Measurements from ENCODE around the gene LYRM9. TPM values are rescaled to one million over a fixed set of nuclear protein-coding genes. Genes with fewer than 3 reads are reported as not detected.
A peak's percentile ranks its signal among the peaks of the same experiment; 100 is the strongest.

The LYRM9 gene
- polyA plus RNA-seq, 3 donors = 5.9 to 7.6 (median 6.3) TPM

GRCh38 chr17:27940503-27941428 is 47.6 kb upstream of the LYRM9 start:
- Mint-ChIP-seq H3K4me1 (peaks cover 2% of the 10 kb centered on the region), H3K4me3 (no peak overlapping the region), H3K27ac (peak overlapping the region in 1 of 7 donors; percentile 49), H3K9me3 (peaks cover 0 to 3% (median 1%) of the 10 kb centered on the region in 7 donors), H3K36me3 (no peaks in the 10 kb centered on the region), H3K27me3 (ENCODE audit: low read depth in 3 of 3) (peaks cover 1 to 5% (median 3%) of the 10 kb centered on the region in 3 donors)
- no peaks in the 10 kb centered on the region for H3K4me1 ChIP-seq (ENCODE audit: control insufficient read depth in 1 of 2, insufficient read depth in 2 of 2, low read length in 2 of 2)
- no peaks in the 10 kb centered on the region for H3K79me2 ChIP-seq (ENCODE audit: insufficient read depth, low read length)
- no peaks in the 10 kb centered on the region for H3K9me3 ChIP-seq (replicated peaks in 1 of 2; ENCODE audit: control insufficient read depth in 1 of 2, insufficient read depth in 1 of 2, low read length in 2 of 2)
- no peak overlapping the region for H3K27ac ChIP-seq (ENCODE audit: low read depth in 1 of 2, low read length in 2 of 2)
- H3K27me3 ChIP-seq (ENCODE audit: control insufficient read depth in 2 of 2, insufficient read depth in 2 of 2, low read length in 2 of 2) = no peaks in the 10 kb centered on the region
- H3K4me2 ChIP-seq (replicated peaks; ENCODE audit: extremely low read depth, low read length, poor library complexity, severe bottlenecking) = no peak overlapping the region
- H2AFZ ChIP-seq (ENCODE audit: insufficient read depth, low read depth, low read length, poor library complexity, severe bottlenecking) = peak overlapping the region; percentile 6
- 71% methylated on average over 9 of the region's 13 CpGs for WGBS (ENCODE audit: insufficient coverage)
- H4K20me1 ChIP-seq (ENCODE audit: insufficient read depth, low read length) = no peaks in the 10 kb centered on the region
- no peak overlapping the region for H3K9ac ChIP-seq (ENCODE audit: insufficient read depth, low read length, poor library complexity, severe bottlenecking)
- no peak for DNase-seq
- intact Hi-C loops (cut with micrococcal nuclease) = no loop called here
- no peak for TF ChIP-seq CTCF (IDR thresholded peaks at IDR 0.05)
- H3K4me3 ChIP-seq (replicated peaks in 1 of 3; ENCODE audit: low read depth in 2 of 3, low read length in 3 of 3) = no peak overlapping the region
- H3K36me3 ChIP-seq (replicated peaks in 1 of 2; ENCODE audit: control insufficient read depth in 1 of 2, insufficient read depth in 2 of 2, low read length in 2 of 2) = no peaks in the 10 kb centered on the region

- Histone ChIP-seq H3K27me3 (ENCODE audit: control insufficient read depth in 2 of 2, insufficient read depth in 2 of 2, low read length in 2 of 2) (no peaks in the 10 kb centered on the region), H3K36me3 (replicated peaks in 1 of 2; ENCODE audit: control insufficient read depth in 1 of 2, insufficient read depth in 2 of 2, low read length in 2 of 2) (no peaks in the 10 kb centered on the region), H3K4me3 (replicated peaks in 1 of 3; ENCODE audit: low read depth in 2 of 3, low read length in 3 of 3) (no peak overlapping the region), H3K4me2 (replicated peaks; ENCODE audit: extremely low read depth, low read length, poor library complexity, severe bottlenecking) (no peak overlapping the region), H3K9me3 (replicated peaks in 1 of 2; ENCODE audit: control insufficient read depth in 1 of 2, insufficient read depth in 1 of 2, low read length in 2 of 2) (no peaks in the 10 kb centered on the region), H2AFZ (ENCODE audit: insufficient read depth, low read depth, low read length, poor library complexity, severe bottlenecking) (no peak overlapping the region), H3K9ac (ENCODE audit: insufficient read depth, low read length, poor library complexity, severe bottlenecking) (no peak overlapping the region), H3K79me2 (ENCODE audit: insufficient read depth, low read length) (no peaks in the 10 kb centered on the region), H3K27ac (ENCODE audit: low read depth in 1 of 2, low read length in 2 of 2) (no peak overlapping the region), H3K4me1 (ENCODE audit: control insufficient read depth in 1 of 2, insufficient read depth in 2 of 2, low read length in 2 of 2) (no peaks in the 10 kb centered on the region), H4K20me1 (ENCODE audit: insufficient read depth, low read length) (no peaks in the 10 kb centered on the region)
- TF ChIP-seq CTCF (IDR thresholded peaks at IDR 0.05) = no peak
- H3K9me3 Mint-ChIP-seq = peaks cover 0 to 5% (median 1%) of the 10 kb centered on the region in 7 donors
- peaks cover 2% of the 10 kb centered on the region for H3K4me1 Mint-ChIP-seq
- H3K36me3 Mint-ChIP-seq = no peaks in the 10 kb centered on the region
- DNase-seq = no peak
- peaks cover 3 to 5% (median 3%) of the 10 kb centered on the region in 3 donors for H3K27me3 Mint-ChIP-seq (ENCODE audit: low read depth in 3 of 3)
- intact Hi-C loops (cut with micrococcal nuclease) = no loop called here
- 78% methylated on average over 5 of the region's 7 CpGs for WGBS (ENCODE audit: insufficient coverage)
- H3K27ac Mint-ChIP-seq = no peak overlapping the region
- H3K4me3 Mint-ChIP-seq = no peak overlapping the region
These were observed 46.6 kb upstream of the LYRM9 start for GRCh38 chr17:27939474-27940465.
